GM13977 (cell line): Measurements from ENCODE around the gene DHRS1.

Source experiments
- DNase-seq: peaks from one replicate; pipeline ENCODE4 v3.0.0; 2012; ENCODE audit warnings: low spot score
- in situ Hi-C: fragments of 300-500 bp; cut with MboI; formaldehyde crosslinking; loops from one replicate; pipeline ENCODE4 v1.12.0; 2022; ENCODE audit warnings: low sequenced_read_pairs, low pct_unique_long_range_greater_than_20kb, mixed read lengths, inconsistent platforms; ENCODE audit not compliant: unreplicated experiment
- TF ChIP-seq, protein P1 (sequence below): IDR thresholded peaks from 2 replicates; pipeline ENCODE4 v1.5.1; 2012; ENCODE audit warnings: mild to moderate bottlenecking, control low read depth; ENCODE audit not compliant: insufficient read depth; ENCODE audit errors: extremely low read depth, missing control alignments

The DHRS1 gene

GRCh38 chr14:24315243-24315806 is 15.7 kb upstream of the DHRS1 start:
- in situ Hi-C loops = no loop called here
- DNase-seq = no peak
- TF ChIP-seq, protein P1, sequence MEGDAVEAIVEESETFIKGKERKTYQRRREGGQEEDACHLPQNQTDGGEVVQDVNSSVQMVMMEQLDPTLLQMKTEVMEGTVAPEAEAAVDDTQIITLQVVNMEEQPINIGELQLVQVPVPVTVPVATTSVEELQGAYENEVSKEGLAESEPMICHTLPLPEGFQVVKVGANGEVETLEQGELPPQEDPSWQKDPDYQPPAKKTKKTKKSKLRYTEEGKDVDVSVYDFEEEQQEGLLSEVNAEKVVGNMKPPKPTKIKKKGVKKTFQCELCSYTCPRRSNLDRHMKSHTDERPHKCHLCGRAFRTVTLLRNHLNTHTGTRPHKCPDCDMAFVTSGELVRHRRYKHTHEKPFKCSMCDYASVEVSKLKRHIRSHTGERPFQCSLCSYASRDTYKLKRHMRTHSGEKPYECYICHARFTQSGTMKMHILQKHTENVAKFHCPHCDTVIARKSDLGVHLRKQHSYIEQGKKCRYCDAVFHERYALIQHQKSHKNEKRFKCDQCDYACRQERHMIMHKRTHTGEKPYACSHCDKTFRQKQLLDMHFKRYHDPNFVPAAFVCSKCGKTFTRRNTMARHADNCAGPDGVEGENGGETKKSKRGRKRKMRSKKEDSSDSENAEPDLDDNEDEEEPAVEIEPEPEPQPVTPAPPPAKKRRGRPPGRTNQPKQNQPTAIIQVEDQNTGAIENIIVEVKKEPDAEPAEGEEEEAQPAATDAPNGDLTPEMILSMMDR = no peak

GRCh38 chr14:24314377-24315193 is 15.0 kb upstream of the DHRS1 start:
- DNase-seq = no peak
- TF ChIP-seq, protein P1 = no peak
- in situ Hi-C loops = no loop called here

- in situ Hi-C loops = no loop called here
- no peak for DNase-seq
- TF ChIP-seq, protein P1 = no peak
Observed at GRCh38 chr14:24313913-24314312, 14.3 kb upstream of the DHRS1 start.

DNA sequence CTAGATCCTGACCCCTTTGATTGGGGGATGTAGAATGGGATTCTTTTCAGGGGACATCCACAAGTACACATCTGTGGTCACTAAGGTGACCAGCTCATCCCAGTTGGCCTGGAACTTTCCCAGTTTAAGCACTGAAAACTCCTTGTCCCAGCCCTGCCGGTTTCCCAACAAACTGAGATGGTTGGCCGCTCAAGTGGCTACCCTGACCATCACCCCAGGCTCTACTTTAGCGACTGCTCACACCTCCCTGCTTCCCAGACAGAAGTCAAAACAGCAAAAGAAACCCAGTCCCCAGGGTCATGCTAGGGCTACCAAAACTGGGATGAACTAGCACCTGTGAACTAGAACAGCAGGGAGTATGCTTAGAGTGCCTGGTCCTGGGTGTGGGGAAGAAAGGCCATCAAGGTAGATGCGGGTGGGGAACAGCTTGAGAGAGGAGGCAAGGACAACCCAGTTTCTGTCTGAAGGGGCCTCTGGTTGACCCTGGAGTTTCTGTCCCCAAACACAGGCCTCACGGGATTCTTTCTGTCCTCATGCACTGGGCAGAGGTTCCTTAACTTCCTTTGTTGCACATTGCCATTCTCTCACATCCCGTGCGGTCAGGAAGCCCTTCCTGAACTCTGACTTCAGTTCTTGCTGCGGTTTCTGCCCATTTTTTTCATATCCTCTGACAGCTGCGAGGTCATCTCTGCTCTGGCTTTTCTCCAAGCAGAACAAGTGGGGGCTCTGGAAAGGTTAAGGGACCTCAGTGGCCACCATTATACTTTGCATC is 13.3 kb upstream of the DHRS1 start:
- no peak for DNase-seq
- TF ChIP-seq, protein P1 = no peak
- in situ Hi-C loops = no loop called here

- TF ChIP-seq, protein P1 = no peak
- no peak for DNase-seq
- in situ Hi-C loops = no loop called here
Observed at GRCh38 chr14:24311837-24312615, 12.4 kb upstream of the DHRS1 start.
